Keratinocyte (primary cell): ENCODE measurements around the gene CAPZA2. TPM values are rescaled to one million over a fixed set of nuclear protein-coding genes. Genes with fewer than 3 reads are reported as not detected.
"Not testable (repeated sequence)": the region's sequence is repeated elsewhere in the genome, so short reads cannot be mapped to it uniquely, and the experiment has no call there.

Source experiments
- DNase-seq: peaks from one replicate; pipeline ENCODE4 v3.0.0-alpha.2; 2011; ENCODE audit warnings: low read depth, missing footprints, low spot score
- FAIRE-seq: peaks from 2 replicates; lab custom pipeline; 2011; peaks lifted over from hg19 to GRCh38; lab: Jason Lieb, UNC
- H2AFZ ChIP-seq: 2 replicates; pipeline ENCODE4 v1.6.0; 2012; ENCODE audit warnings: low read length, control low read depth, inconsistent platforms; ENCODE audit not compliant: control insufficient read depth
- H3K27ac ChIP-seq: 2 replicates; pipeline ENCODE4 v1.5.1; 2011; ENCODE audit warnings: low read length; ENCODE audit not compliant: control insufficient read depth, insufficient read depth
- H3K27me3 ChIP-seq: 3 replicates; pipeline ENCODE4 v1.6.0; 2011; ENCODE audit warnings: low read length; ENCODE audit not compliant: control insufficient read depth, insufficient read depth; ENCODE audit errors: extremely low read depth
- H3K36me3 ChIP-seq, 2 experiments: 2 replicates in 1 of 2; 3 replicates in 1 of 2; pipeline ENCODE4 v1.5.1; 2011; ENCODE audit warnings: low read length in 2 of 2, mild to moderate bottlenecking in 1 of 2; ENCODE audit not compliant: control insufficient read depth in 2 of 2, insufficient read depth in 2 of 2; ENCODE audit errors: extremely low read depth in 1 of 2
- H3K4me1 ChIP-seq: 3 replicates; pipeline ENCODE4 v1.5.1; 2011; ENCODE audit warnings: low read length; ENCODE audit not compliant: control insufficient read depth, insufficient read depth; ENCODE audit errors: extremely low read depth
- H3K4me2 ChIP-seq: 3 replicates; pipeline ENCODE4 v1.6.0; 2011; ENCODE audit warnings: low read depth, low read length; ENCODE audit not compliant: control insufficient read depth, insufficient read depth; ENCODE audit errors: extremely low read depth
- H3K4me3 ChIP-seq, 3 experiments: fragments of 200-600 bp in 1 of 3; sonication (generic) in 1 of 3; 2 replicates in 2 of 3; 3 replicates in 1 of 3; pipeline ENCODE4 v1.5.1; 2011 to 2016; ENCODE audit warnings: low read length in 3 of 3, mild to moderate bottlenecking in 3 of 3, control low read depth in 2 of 3, inconsistent platforms in 1 of 3, low read depth in 1 of 3, mixed read lengths in 1 of 3, mixed run types in 1 of 3, moderate library complexity in 1 of 3; ENCODE audit not compliant: control insufficient read depth in 2 of 3, insufficient read depth in 2 of 3; ENCODE audit errors: extremely low read depth in 1 of 3
- H3K79me2 ChIP-seq: 2 replicates; pipeline ENCODE4 v1.6.0; 2012; ENCODE audit warnings: low read length; ENCODE audit not compliant: control insufficient read depth, insufficient read depth
- H3K9ac ChIP-seq: 3 replicates; pipeline ENCODE4 v1.6.0; 2011; ENCODE audit warnings: low read length; ENCODE audit not compliant: control insufficient read depth, insufficient read depth; ENCODE audit errors: extremely low read depth
- H3K9me1 ChIP-seq: 3 replicates; pipeline ENCODE4 v1.6.0; 2011; ENCODE audit warnings: low read length; ENCODE audit not compliant: control insufficient read depth, insufficient read depth; ENCODE audit errors: extremely low read depth
- H3K9me3 ChIP-seq: 2 replicates; pipeline ENCODE4 v1.5.1; 2012; ENCODE audit warnings: low read depth, low read length; ENCODE audit not compliant: control insufficient read depth
- H4K20me1 ChIP-seq: 3 replicates; pipeline ENCODE4 v1.6.0; 2011; ENCODE audit warnings: low read length; ENCODE audit not compliant: control insufficient read depth, insufficient read depth; ENCODE audit errors: extremely low read depth
- CTCF ChIP-seq, 3 experiments: IDR thresholded peaks in 1 of 3; conservative IDR thresholded peaks in 1 of 3; optimal IDR thresholded peaks in 1 of 3; 2 replicates in 2 of 3; 3 replicates in 1 of 3; pipeline versions ENCODE3 to v1.5.1; 2011; ENCODE audit warnings: low read length in 3 of 3, mild to moderate bottlenecking in 3 of 3, moderate library complexity in 2 of 3, control low read depth in 1 of 3, inconsistent platforms in 1 of 3; ENCODE audit not compliant: insufficient read depth in 2 of 3; ENCODE audit errors: extremely low read depth in 1 of 3
- EZH2 ChIP-seq: IDR thresholded peaks from one replicate; pipeline ENCODE4 v1.6.1; 2012; ENCODE audit warnings: inconsistent platforms, mild to moderate bottlenecking, low read length, moderate library complexity
- dilution Hi-C: fragments of 300-500 bp; cut with MboI; formaldehyde crosslinking; loops from one replicate; pipeline ENCODE4 v1.7.0; 2020; ENCODE audit warnings: low sequenced_read_pairs; ENCODE audit not compliant: extremely low pct_ligation_motif_present
- polyA plus RNA-seq, 5 experiments: library from polyadenylated mRNA; depleted of rRNA in 3 of 5; stranded (reverse) in 3 of 5; stranded (forward) in 1 of 5; unstranded in 1 of 5; fragments of >200 nt; gene quantifications; 1 replicate in 1 of 5; 2 replicates in 3 of 5; 3 replicates in 1 of 5; pipeline versions ENCODE4 v1.2.1 to v1.2.3, GENCODE V29; 2011 to 2012; ENCODE audit warnings: missing spikeins in 2 of 5, low read depth in 1 of 5, low replicate concordance in 1 of 5

CAPZA2 gene
- polyA plus RNA-seq, 1 donor (not counting 4 experiments of a cell fraction or from before 2014, with no cell fraction given) = 150 TPM

GRCh38 chr7:116815041-116815440, 47.3 kb upstream of the CAPZA2 start:
- dilution Hi-C loops = no loop called here

GRCh38 chr7:116820149-116820548, 42.2 kb upstream of the CAPZA2 start:
- Histone ChIP-seq H3K9me3 (no peaks in the 10 kb centered on the region), H4K20me1 (no peaks in the 10 kb centered on the region), H3K4me2 (no peak overlapping the region), H2AFZ (no peak overlapping the region), H3K4me1 (no peaks in the 10 kb centered on the region), H3K4me3 (no peak overlapping the region), H3K9ac (no peak overlapping the region), H3K36me3 (no peaks in the 10 kb centered on the region), H3K9me1 (no peaks in the 10 kb centered on the region), H3K27me3 (no peaks in the 10 kb centered on the region), H3K27ac (no peak overlapping the region), H3K79me2 (no peaks in the 10 kb centered on the region)
- TF ChIP-seq EZH2 (no peak), CTCF (optimal IDR thresholded peaks at IDR 0.05 in 1 of 3, IDR thresholded peaks at IDR 0.05 in 1 of 3, conservative IDR thresholded peaks at IDR 0.05 in 1 of 3; ENCODE audit: extremely low read depth in 1 of 3, insufficient read depth in 2 of 3, low read length in 3 of 3) (no peak)
- FAIRE-seq (no peak), DNase-seq (no peak)
- dilution Hi-C loops = no loop called here

More at GRCh38 chr7:116815041-116815440, 47.3 kb upstream of the CAPZA2 start:
- H3K9me3 ChIP-seq = no peaks in the 10 kb centered on the region
- no peaks in the 10 kb centered on the region for H3K27me3 ChIP-seq
- no peaks in the 10 kb centered on the region for H3K79me2 ChIP-seq
- H3K9ac ChIP-seq = no peak overlapping the region
- H3K4me2 ChIP-seq = no peak overlapping the region
- H3K36me3 ChIP-seq = no peaks in the 10 kb centered on the region
- H2AFZ ChIP-seq = no peak overlapping the region
- H3K4me1 ChIP-seq = no peaks in the 10 kb centered on the region
- H3K4me3 ChIP-seq = no peak overlapping the region
- H4K20me1 ChIP-seq = no peaks in the 10 kb centered on the region
- no peak for TF ChIP-seq EZH2
- TF ChIP-seq CTCF (optimal IDR thresholded peaks at IDR 0.05 in 1 of 3, IDR thresholded peaks at IDR 0.05 in 1 of 3, conservative IDR thresholded peaks at IDR 0.05 in 1 of 3; ENCODE audit: extremely low read depth in 1 of 3, insufficient read depth in 2 of 3, low read length in 3 of 3) = no peak
- H3K27ac ChIP-seq = no peak overlapping the region
- FAIRE-seq (no peak), DNase-seq (no peak)
- H3K9me1 ChIP-seq = no peaks in the 10 kb centered on the region

GRCh38 chr7:116821647-116822046, 40.7 kb upstream of the CAPZA2 start:
- H3K27me3 ChIP-seq, H3K27ac ChIP-seq, FAIRE-seq, H3K4me3 ChIP-seq, H4K20me1 ChIP-seq, H2AFZ ChIP-seq, H3K4me1 ChIP-seq, H3K79me2 ChIP-seq, dilution Hi-C loops, H3K9me1 ChIP-seq, H3K9ac ChIP-seq, H3K36me3 ChIP-seq, H3K4me2 ChIP-seq, H3K9me3 ChIP-seq, DNase-seq: not testable (repeated sequence)
